Astrocyte (in vitro differentiated cells and primary cell): Measurements from ENCODE around the gene C10orf143. TPM values are rescaled to one million over a fixed set of nuclear protein-coding genes. Genes with fewer than 3 reads are reported as not detected.

Source experiments
- DNase-seq: peaks from one replicate; pipeline ENCODE4 v3.0.0-alpha.2; 2010; ENCODE audit warnings: low read depth
- FAIRE-seq: peaks from 2 replicates; lab custom pipeline; 2011; peaks lifted over from hg19 to GRCh38; lab: Jason Lieb, UNC
- H2AFZ ChIP-seq: 2 replicates; pipeline ENCODE4 v1.6.0; 2012; ENCODE audit warnings: low read depth, low read length, inconsistent platforms
- H3K27ac ChIP-seq: 2 replicates; pipeline ENCODE4 v1.5.1; 2011; ENCODE audit warnings: low read depth, low read length, inconsistent platforms
- H3K27me3 ChIP-seq: 2 replicates; pipeline ENCODE4 v1.6.0; 2011; ENCODE audit warnings: low read length, inconsistent platforms; ENCODE audit not compliant: insufficient read depth
- H3K36me3 ChIP-seq: 2 replicates; pipeline ENCODE4 v1.5.1; 2011; ENCODE audit warnings: low read length, inconsistent platforms; ENCODE audit not compliant: insufficient read depth
- H3K4me1 ChIP-seq: 2 replicates; pipeline ENCODE4 v1.5.1; 2011; ENCODE audit warnings: low read length, inconsistent platforms; ENCODE audit not compliant: insufficient read depth
- H3K4me2 ChIP-seq: 2 replicates; pipeline ENCODE4 v1.6.0; 2012; ENCODE audit warnings: low read length, inconsistent platforms
- H3K4me3 ChIP-seq: 2 replicates; pipeline ENCODE4 v1.5.1; 2011; ENCODE audit warnings: low read depth, mild to moderate bottlenecking, low read length, inconsistent platforms; ENCODE audit not compliant: insufficient read depth
- H3K79me2 ChIP-seq: 2 replicates; pipeline ENCODE4 v1.6.0; 2012; ENCODE audit warnings: mild to moderate bottlenecking, low read length, inconsistent platforms; ENCODE audit not compliant: insufficient read depth
- H3K9ac ChIP-seq: 2 replicates; pipeline ENCODE4 v1.6.0; 2012; ENCODE audit warnings: mild to moderate bottlenecking, low read length, inconsistent platforms
- H3K9me3 ChIP-seq: 2 replicates; pipeline ENCODE4 v1.5.1; 2012; ENCODE audit warnings: low read depth, mild to moderate bottlenecking, low read length, inconsistent platforms; ENCODE audit not compliant: insufficient read depth
- H4K20me1 ChIP-seq: 2 replicates; pipeline ENCODE4 v1.6.0; 2012; ENCODE audit warnings: low read length, inconsistent platforms; ENCODE audit not compliant: insufficient read depth
- H3K27ac Mint-ChIP-seq: one replicate; pipeline ENCODE4 v1.8.0; 2021; ENCODE audit warnings: mild to moderate bottlenecking, mixed read lengths; ENCODE audit not compliant: unreplicated experiment
- H3K27me3 Mint-ChIP-seq: one replicate; pipeline ENCODE4 v1.8.0; 2021; ENCODE audit warnings: low read depth, mixed read lengths; ENCODE audit not compliant: unreplicated experiment
- H3K36me3 Mint-ChIP-seq: one replicate; pipeline ENCODE4 v1.8.0; 2021; ENCODE audit warnings: low read depth, mixed read lengths; ENCODE audit not compliant: unreplicated experiment
- H3K4me1 Mint-ChIP-seq: one replicate; pipeline ENCODE4 v1.8.0; 2021; ENCODE audit warnings: low read depth, mixed read lengths; ENCODE audit not compliant: unreplicated experiment
- H3K4me3 Mint-ChIP-seq: one replicate; pipeline ENCODE4 v1.8.0; 2021; ENCODE audit warnings: mild to moderate bottlenecking, moderate library complexity, mixed read lengths; ENCODE audit not compliant: unreplicated experiment
- H3K9me3 Mint-ChIP-seq: one replicate; pipeline ENCODE4 v1.8.0; 2021; ENCODE audit warnings: mild to moderate bottlenecking, mixed read lengths; ENCODE audit not compliant: unreplicated experiment
- CTCF ChIP-seq: IDR thresholded peaks from 2 replicates; pipeline ENCODE4 v1.5.1; 2011; ENCODE audit warnings: low read depth, mild to moderate bottlenecking, inconsistent platforms, low read length, moderate library complexity; ENCODE audit not compliant: insufficient read depth
- EZH2 ChIP-seq: IDR thresholded peaks from 2 replicates; pipeline ENCODE4 v1.6.1; 2012; ENCODE audit warnings: mild to moderate bottlenecking, low read length, inconsistent platforms; ENCODE audit not compliant: insufficient read depth
- total RNA-seq: library from RNA; stranded (reverse); gene quantifications from 2 replicates; pipeline ENCODE4 v1.2.1, GENCODE V29; 2021

C10orf143 gene
- total RNA-seq, 1 donor from 2014 or later = 0.73 TPM

DNA sequence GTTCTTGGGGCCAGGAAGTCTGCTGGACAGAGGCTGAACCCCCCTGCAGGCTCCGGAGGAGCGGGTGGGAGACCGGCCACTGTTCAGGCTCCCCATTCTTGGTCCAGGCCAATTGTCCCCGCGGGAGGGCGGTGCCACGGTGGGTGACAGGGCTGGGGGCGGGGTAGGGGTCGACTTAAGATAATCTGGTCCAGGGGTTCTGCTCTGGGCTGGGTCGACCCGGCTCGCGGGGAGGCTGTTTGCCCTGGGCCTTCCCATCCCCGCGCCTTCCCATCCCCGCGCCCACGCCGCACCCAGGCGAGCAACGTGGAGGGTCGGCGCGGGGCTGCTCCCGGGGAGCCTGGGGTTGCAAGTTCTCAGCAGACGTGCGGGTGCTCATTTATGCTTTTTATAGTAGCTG is 18.3 kb upstream of the C10orf143 start:
- no peak overlapping the region for H2AFZ ChIP-seq
- H3K36me3 Mint-ChIP-seq = no peaks in the 10 kb centered on the region

GRCh38 chr10:130128062-130128781 is 17.6 kb upstream of the C10orf143 start:
- Mint-ChIP-seq H3K27me3 (peaks cover 4% of the 10 kb centered on the region), H3K9me3 (no peaks in the 10 kb centered on the region)
- no peak overlapping the region for H2AFZ ChIP-seq

More for the DNA sequence above, 18.3 kb upstream of the C10orf143 start:
- Histone ChIP-seq H3K4me1 (peaks cover 4% of the 10 kb centered on the region), H3K27me3 (peaks cover 3% of the 10 kb centered on the region), H3K9ac (no peak overlapping the region), H3K4me2 (no peak overlapping the region), H3K27ac (no peak overlapping the region), H3K79me2 (no peaks in the 10 kb centered on the region), H3K4me3 (no peak overlapping the region), H4K20me1 (no peaks in the 10 kb centered on the region), H3K9me3 (no peaks in the 10 kb centered on the region), H3K36me3 (no peaks in the 10 kb centered on the region)
- no peak overlapping the region for H3K4me3 Mint-ChIP-seq
- no peak for DNase-seq
- peaks cover 4% of the 10 kb centered on the region for H3K27me3 Mint-ChIP-seq
- H3K27ac Mint-ChIP-seq = no peak overlapping the region
- H3K9me3 Mint-ChIP-seq = no peaks in the 10 kb centered on the region
- FAIRE-seq = no peak
- peaks cover 2% of the 10 kb centered on the region for H3K4me1 Mint-ChIP-seq
- TF ChIP-seq CTCF (no peak), EZH2 (no peak)

More at GRCh38 chr10:130128062-130128781, 17.6 kb upstream of the C10orf143 start:
- Histone ChIP-seq H3K36me3 (no peaks in the 10 kb centered on the region), H4K20me1 (no peaks in the 10 kb centered on the region), H3K4me1 (peaks cover 4% of the 10 kb centered on the region), H3K79me2 (no peaks in the 10 kb centered on the region), H3K4me2 (no peak overlapping the region), H3K9me3 (no peaks in the 10 kb centered on the region), H3K9ac (no peak overlapping the region), H3K27ac (no peak overlapping the region), H3K27me3 (peaks cover 3% of the 10 kb centered on the region), H3K4me3 (no peak overlapping the region)
- Mint-ChIP-seq H3K36me3 (no peaks in the 10 kb centered on the region), H3K27ac (no peak overlapping the region), H3K4me3 (no peak overlapping the region), H3K4me1 (peaks cover 2% of the 10 kb centered on the region)
- DNase-seq (no peak), FAIRE-seq (no peak)
- TF ChIP-seq CTCF = no peak
- TF ChIP-seq EZH2 = no peak
